ENCODE measurements around the gene LANCL3.

DNA sequence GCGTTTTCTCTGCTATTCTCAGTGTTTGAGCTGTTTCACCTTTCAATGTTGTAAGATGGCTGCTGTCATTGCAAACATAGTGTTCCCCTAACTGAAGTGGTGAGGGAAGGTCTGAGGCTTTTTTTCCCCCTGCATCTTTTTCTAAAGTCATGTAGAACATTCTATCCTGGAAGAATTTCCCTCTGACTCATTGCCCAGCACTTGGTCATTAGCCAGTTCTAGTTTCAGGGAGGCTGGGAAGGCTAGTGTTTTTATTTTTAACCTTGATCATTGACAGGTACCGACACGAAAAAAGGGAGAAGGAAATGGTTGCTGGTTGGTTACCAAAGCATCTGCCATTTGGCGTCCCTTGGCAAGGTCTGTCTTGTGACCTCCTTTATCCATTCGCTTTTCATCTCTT, 6.6 kb downstream of the LANCL3 start:
- TF ChIP-seq, protein P1, sequence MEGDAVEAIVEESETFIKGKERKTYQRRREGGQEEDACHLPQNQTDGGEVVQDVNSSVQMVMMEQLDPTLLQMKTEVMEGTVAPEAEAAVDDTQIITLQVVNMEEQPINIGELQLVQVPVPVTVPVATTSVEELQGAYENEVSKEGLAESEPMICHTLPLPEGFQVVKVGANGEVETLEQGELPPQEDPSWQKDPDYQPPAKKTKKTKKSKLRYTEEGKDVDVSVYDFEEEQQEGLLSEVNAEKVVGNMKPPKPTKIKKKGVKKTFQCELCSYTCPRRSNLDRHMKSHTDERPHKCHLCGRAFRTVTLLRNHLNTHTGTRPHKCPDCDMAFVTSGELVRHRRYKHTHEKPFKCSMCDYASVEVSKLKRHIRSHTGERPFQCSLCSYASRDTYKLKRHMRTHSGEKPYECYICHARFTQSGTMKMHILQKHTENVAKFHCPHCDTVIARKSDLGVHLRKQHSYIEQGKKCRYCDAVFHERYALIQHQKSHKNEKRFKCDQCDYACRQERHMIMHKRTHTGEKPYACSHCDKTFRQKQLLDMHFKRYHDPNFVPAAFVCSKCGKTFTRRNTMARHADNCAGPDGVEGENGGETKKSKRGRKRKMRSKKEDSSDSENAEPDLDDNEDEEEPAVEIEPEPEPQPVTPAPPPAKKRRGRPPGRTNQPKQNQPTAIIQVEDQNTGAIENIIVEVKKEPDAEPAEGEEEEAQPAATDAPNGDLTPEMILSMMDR (IDR thresholded peaks at IDR 0.05; ENCODE audit: insufficient read depth, low read depth, low read length): no peak
- no peak for TF ChIP-seq EZH2 (IDR thresholded peaks at IDR 0.05; ENCODE audit: insufficient read depth, low read length)
